Neural cell (in vitro differentiated cells): ENCODE measurements around the gene ZSCAN32. TPM values are rescaled to one million over a fixed set of nuclear protein-coding genes. Genes with fewer than 3 reads are reported as not detected.

Experiments
- H2AFZ ChIP-seq: fragments of 200-600, 300-800 bp; sonication (generic), shearing (Covaris generic); 2 replicates; pipeline ENCODE4 v1.6.0; 2014; ENCODE audit warnings: low read depth, mild to moderate bottlenecking, antibody characterized with exemption, low read length, moderate library complexity
- H3F3A ChIP-seq: fragments of 200-600 bp; shearing (Covaris generic); 2 replicates; pipeline ENCODE4 v1.6.1; 2016; ENCODE audit warnings: mild to moderate bottlenecking, moderate library complexity, mixed read lengths, antibody characterized with exemption, low read length; ENCODE audit not compliant: insufficient read depth, poor library complexity, severe bottlenecking
- H3K27ac ChIP-seq: fragments of 200-600, 300-800 bp; sonication (generic), shearing (Covaris generic); 2 replicates; pipeline ENCODE4 v1.5.1; 2014; ENCODE audit warnings: mild to moderate bottlenecking, low read length, moderate library complexity
- H3K27me3 ChIP-seq: fragments of 300-800, 200-600 bp; sonication (generic), shearing (Covaris generic); 2 replicates; pipeline ENCODE4 v1.6.0; 2014; ENCODE audit warnings: mild to moderate bottlenecking, low read depth, low read length, moderate library complexity; ENCODE audit not compliant: insufficient read depth
- H3K36me3 ChIP-seq: fragments of 300-800, 200-600 bp; sonication (generic), shearing (Covaris generic); 2 replicates; pipeline ENCODE4 v1.5.1; 2014; ENCODE audit warnings: mild to moderate bottlenecking, antibody characterized with exemption, low read length, moderate library complexity; ENCODE audit not compliant: insufficient read depth
- H3K4me2 ChIP-seq: fragments of 300-800, 200-600 bp; sonication (generic), shearing (Covaris generic); 2 replicates; pipeline ENCODE4 v1.6.0; 2014; ENCODE audit warnings: mild to moderate bottlenecking, low read length
- H3K4me3 ChIP-seq: fragments of 300-800, 200-600 bp; sonication (generic), shearing (Covaris generic); 2 replicates; pipeline ENCODE4 v1.5.1; 2014; ENCODE audit warnings: mild to moderate bottlenecking, low read length, moderate library complexity
- H3K79me2 ChIP-seq: fragments of 200-600 bp; shearing (Covaris generic); replicated peaks from 2 replicates; pipeline ENCODE4 v1.6.0; 2014; ENCODE audit warnings: mild to moderate bottlenecking, low read length, moderate library complexity; ENCODE audit not compliant: insufficient read depth
- H3K9ac ChIP-seq: fragments of 300-800, 200-600 bp; sonication (generic), shearing (Covaris generic); 2 replicates; pipeline ENCODE4 v1.6.1; 2016; ENCODE audit warnings: mild to moderate bottlenecking, low read length, mixed read lengths
- H3K9me2 ChIP-seq: fragments of 200-600 bp; shearing (Covaris generic); 2 replicates; pipeline ENCODE4 v1.6.1; 2016; ENCODE audit warnings: mild to moderate bottlenecking, low read length, mixed read lengths; ENCODE audit not compliant: insufficient read depth
- H3K9me3 ChIP-seq: fragments of 200-600, 300-800 bp; sonication (generic), shearing (Covaris generic); 2 replicates; pipeline ENCODE4 v1.6.1; 2016; ENCODE audit warnings: mild to moderate bottlenecking, mixed run types, low read length, moderate library complexity, mixed read lengths
- H4K20me1 ChIP-seq: fragments of 200-600 bp; shearing (Covaris generic); 2 replicates; pipeline ENCODE4 v1.6.1; 2016; ENCODE audit warnings: mild to moderate bottlenecking, mixed run types; ENCODE audit not compliant: insufficient read depth
- CTCF ChIP-seq: fragments of 450-650 bp; IDR thresholded peaks from 2 replicates; pipeline ENCODE4 v1.5.1; 2014; ENCODE audit warnings: antibody characterized with exemption, mild to moderate bottlenecking, moderate library complexity; ENCODE audit not compliant: poor library complexity, severe bottlenecking
- EP300 ChIP-seq: fragments of 450-650 bp; conservative IDR thresholded peaks from 2 replicates; pipeline ENCODE4 v1.6.1; 2014; ENCODE audit warnings: antibody characterized with exemption, mild to moderate bottlenecking, moderate library complexity; ENCODE audit not compliant: poor library complexity, severe bottlenecking
- EZH2 ChIP-seq: fragments of 200-600, 300-800 bp; shearing (Covaris generic), sonication (generic); IDR thresholded peaks from 2 replicates; pipeline ENCODE4 v1.6.1; 2014; ENCODE audit warnings: antibody characterized with exemption, low read length, borderline replicate concordance, mild to moderate bottlenecking; ENCODE audit not compliant: insufficient read depth, poor library complexity, severe bottlenecking
- MXI1 ChIP-seq: fragments of 450-650 bp; conservative IDR thresholded peaks from 2 replicates; pipeline ENCODE4 v1.6.1; 2014; ENCODE audit warnings: antibody characterized with exemption, mild to moderate bottlenecking; ENCODE audit not compliant: poor library complexity, severe bottlenecking
- POLR2AphosphoS5 ChIP-seq: IDR thresholded peaks from 2 replicates; pipeline ENCODE4 v1.6.1; 2012
- RAD21 ChIP-seq: fragments of 450-650 bp; conservative IDR thresholded peaks from 2 replicates; pipeline ENCODE4 v1.6.1; 2014; ENCODE audit warnings: antibody characterized with exemption, mild to moderate bottlenecking, moderate library complexity
- SMC3 ChIP-seq: fragments of 450-650 bp; conservative IDR thresholded peaks from 2 replicates; pipeline ENCODE4 v1.6.1; 2014; ENCODE audit warnings: antibody characterized with exemption, mild to moderate bottlenecking, moderate library complexity; ENCODE audit not compliant: poor library complexity
- TAF1 ChIP-seq: IDR thresholded peaks from 2 replicates; pipeline ENCODE4 v1.6.1; 2012; ENCODE audit warnings: low read depth
- polyA plus RNA-seq: library from polyadenylated mRNA; depleted of rRNA; stranded (reverse); fragments of >200 nt; gene quantifications from 2 replicates; pipeline ENCODE4 v1.2.3, GENCODE V29; 2014
- TF ChIP-seq, protein P1 (sequence below): IDR thresholded peaks from 2 replicates; pipeline ENCODE4 v1.6.1; 2012; ENCODE audit warnings: borderline replicate concordance

Gene ZSCAN32
- polyA plus RNA-seq, 1 donor from 2014 or later: 22.0 TPM

- no peak overlapping the region for H3K4me3 ChIP-seq
- H3K27ac ChIP-seq: no peak overlapping the region
- no peaks in the 10 kb centered on the region for H3K79me2 ChIP-seq
- H2AFZ ChIP-seq: no peak overlapping the region
- H3F3A ChIP-seq: no peaks in the 10 kb centered on the region
- H4K20me1 ChIP-seq: no peaks in the 10 kb centered on the region
- no peaks in the 10 kb centered on the region for H3K27me3 ChIP-seq
- no peaks in the 10 kb centered on the region for H3K36me3 ChIP-seq
- no peaks in the 10 kb centered on the region for H3K9me2 ChIP-seq
- no peak overlapping the region for H3K9ac ChIP-seq
- H3K9me3 ChIP-seq: no peaks in the 10 kb centered on the region
- TF ChIP-seq TAF1 (no peak), CTCF (no peak), EZH2 (no peak), POLR2AphosphoS5 (no peak), MXI1 (no peak), EP300 (no peak), RAD21 (no peak), SMC3 (no peak)
- TF ChIP-seq, protein P1, sequence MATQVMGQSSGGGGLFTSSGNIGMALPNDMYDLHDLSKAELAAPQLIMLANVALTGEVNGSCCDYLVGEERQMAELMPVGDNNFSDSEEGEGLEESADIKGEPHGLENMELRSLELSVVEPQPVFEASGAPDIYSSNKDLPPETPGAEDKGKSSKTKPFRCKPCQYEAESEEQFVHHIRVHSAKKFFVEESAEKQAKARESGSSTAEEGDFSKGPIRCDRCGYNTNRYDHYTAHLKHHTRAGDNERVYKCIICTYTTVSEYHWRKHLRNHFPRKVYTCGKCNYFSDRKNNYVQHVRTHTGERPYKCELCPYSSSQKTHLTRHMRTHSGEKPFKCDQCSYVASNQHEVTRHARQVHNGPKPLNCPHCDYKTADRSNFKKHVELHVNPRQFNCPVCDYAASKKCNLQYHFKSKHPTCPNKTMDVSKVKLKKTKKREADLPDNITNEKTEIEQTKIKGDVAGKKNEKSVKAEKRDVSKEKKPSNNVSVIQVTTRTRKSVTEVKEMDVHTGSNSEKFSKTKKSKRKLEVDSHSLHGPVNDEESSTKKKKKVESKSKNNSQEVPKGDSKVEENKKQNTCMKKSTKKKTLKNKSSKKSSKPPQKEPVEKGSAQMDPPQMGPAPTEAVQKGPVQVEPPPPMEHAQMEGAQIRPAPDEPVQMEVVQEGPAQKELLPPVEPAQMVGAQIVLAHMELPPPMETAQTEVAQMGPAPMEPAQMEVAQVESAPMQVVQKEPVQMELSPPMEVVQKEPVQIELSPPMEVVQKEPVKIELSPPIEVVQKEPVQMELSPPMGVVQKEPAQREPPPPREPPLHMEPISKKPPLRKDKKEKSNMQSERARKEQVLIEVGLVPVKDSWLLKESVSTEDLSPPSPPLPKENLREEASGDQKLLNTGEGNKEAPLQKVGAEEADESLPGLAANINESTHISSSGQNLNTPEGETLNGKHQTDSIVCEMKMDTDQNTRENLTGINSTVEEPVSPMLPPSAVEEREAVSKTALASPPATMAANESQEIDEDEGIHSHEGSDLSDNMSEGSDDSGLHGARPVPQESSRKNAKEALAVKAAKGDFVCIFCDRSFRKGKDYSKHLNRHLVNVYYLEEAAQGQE: no peak
- H3K4me2 ChIP-seq: no peak overlapping the region
Observed at GRCh38 chr16:3347586-3347985, 53.2 kb downstream of the ZSCAN32 start.

GRCh38 chr16:3346041-3346440 lies 54.8 kb downstream of the ZSCAN32 start:
- Histone ChIP-seq H2AFZ (no peak overlapping the region), H3K79me2 (no peaks in the 10 kb centered on the region), H3K27me3 (no peaks in the 10 kb centered on the region), H3K4me3 (no peak overlapping the region), H3K27ac (no peak overlapping the region), H3K9me3 (no peaks in the 10 kb centered on the region), H3K9ac (no peak overlapping the region), H3K4me2 (no peak overlapping the region), H4K20me1 (no peaks in the 10 kb centered on the region), H3K9me2 (no peaks in the 10 kb centered on the region), H3K36me3 (no peaks in the 10 kb centered on the region), H3F3A (no peaks in the 10 kb centered on the region)
- TF ChIP-seq, protein P1: no peak
- TF ChIP-seq MXI1 (no peak), TAF1 (no peak), CTCF (no peak), POLR2AphosphoS5 (no peak), EZH2 (no peak), EP300 (no peak), RAD21 (no peak), SMC3 (no peak)
